HepG2 (cell line): ENCODE results near the gene AGXT. TPM values are rescaled to one million over a fixed set of nuclear protein-coding genes. Genes with fewer than 3 reads are reported as not detected.

Experiments
- ATAC-seq: fragments of 200-7000 bp; cut with Tn5 transposase; 3 replicates; pipeline ENCODE4 v1.9.1; 2020; ENCODE audit warnings: mild to moderate bottlenecking, moderate library complexity
- BruUV-seq: library from RNA; stranded (reverse); fragments of 400-500 nt; replicated peaks from 2 replicates; lab custom pipeline; 2021; lab: Mats Ljungman, UMichigan
- CTCF ChIA-PET: fragments of 300-600 bp; formaldehyde crosslinking; extraction: SDS; loops from one replicate; lab custom pipeline; 2021; ENCODE audit warnings: low total read pairs, inconsistent platforms, low intra/inter-chr PET ratio; lab: Yijun Ruan, JAX
- POLR2A ChIA-PET: fragments of 350-600 bp; sonication (Branson Sonifier 250); formaldehyde crosslinking; loops from one replicate; lab custom pipeline; 2020; ENCODE audit warnings: antibody characterized with exemption, inconsistent platforms; lab: Yijun Ruan, JAX
- DNase-seq: peaks from one replicate; pipeline ENCODE4 v3.0.0-alpha.2; 2015; ENCODE audit warnings: low spot score
- FAIRE-seq: peaks from 3 replicates; lab custom pipeline; 2011; peaks lifted over from hg19 to GRCh38; lab: Jason Lieb, UNC
- H2AFZ ChIP-seq: one replicate; pipeline ENCODE4 v1.6.1; 2011; ENCODE audit warnings: low read length, inconsistent platforms
- H3K27ac ChIP-seq: fragments of 300-600 bp; 3 replicates; pipeline ENCODE4 v1.8.0; 2011; ENCODE audit warnings: mixed run types, mild to moderate bottlenecking, mixed read lengths, low read length, inconsistent platforms; ENCODE audit not compliant: insufficient read depth; ENCODE audit errors: extremely low read length
- H3K27me3 ChIP-seq, 2 experiments: fragments of 200-600 bp in 1 of 2; 2 replicates in 1 of 2; 3 replicates in 1 of 2; pipeline versions ENCODE4 v1.6.0 to v1.8.0; 2011; ENCODE audit warnings: low read length in 2 of 2, mild to moderate bottlenecking in 2 of 2, moderate library complexity in 2 of 2, inconsistent platforms in 1 of 2; ENCODE audit not compliant: insufficient read depth in 2 of 2, control insufficient read depth in 1 of 2
- H3K36me3 ChIP-seq, 2 experiments: fragments of 200-600 bp in 1 of 2; replicated peaks in 1 of 2; 2 replicates in 1 of 2; 3 replicates in 1 of 2; pipeline versions ENCODE4 v1.5.1 to v1.8.0; 2011; ENCODE audit warnings: low read length in 2 of 2, inconsistent platforms in 1 of 2; ENCODE audit not compliant: insufficient read depth in 2 of 2, control insufficient read depth in 1 of 2
- H3K4me1 ChIP-seq: 2 replicates; pipeline ENCODE4 v1.5.1; 2012; ENCODE audit warnings: low read length, inconsistent platforms; ENCODE audit not compliant: insufficient read depth
- H3K4me2 ChIP-seq: 2 replicates; pipeline ENCODE4 v1.6.0; 2011; ENCODE audit warnings: low read depth, low read length, inconsistent platforms
- H3K4me3 ChIP-seq, 3 experiments: fragments of 200-600 bp in 1 of 3; sonication (generic), shearing (Covaris generic) in 1 of 3; replicated peaks in 1 of 3; 2 replicates each; pipeline ENCODE4 v1.5.1; 2011 to 2016; ENCODE audit warnings: low read length in 3 of 3, inconsistent platforms in 2 of 3, low read depth in 2 of 3, mild to moderate bottlenecking in 2 of 3, control low read depth in 1 of 3, mixed read lengths in 1 of 3; ENCODE audit not compliant: insufficient read depth in 1 of 3
- H3K79me2 ChIP-seq: one replicate; pipeline ENCODE4 v1.6.1; 2011; ENCODE audit warnings: low read length, inconsistent platforms; ENCODE audit not compliant: insufficient read depth
- H3K9ac ChIP-seq: 2 replicates; pipeline ENCODE4 v1.6.0; 2011; ENCODE audit warnings: mild to moderate bottlenecking, low read depth, low read length, inconsistent platforms; ENCODE audit not compliant: insufficient read depth
- H3K9me3 ChIP-seq: 2 replicates; pipeline ENCODE4 v1.5.1; 2012; ENCODE audit warnings: mild to moderate bottlenecking, low read length
- H4K20me1 ChIP-seq: 2 replicates; pipeline ENCODE4 v1.6.0; 2011; ENCODE audit warnings: inconsistent platforms, mild to moderate bottlenecking, low read length, moderate library complexity; ENCODE audit not compliant: insufficient read depth
- HNRNPL ChIP-seq: fragments of 200-400 bp; formaldehyde crosslinking; IDR thresholded peaks from 2 replicates; pipeline ENCODE4 v1.6.1; 2017; ENCODE audit warnings: mild to moderate bottlenecking, low read depth, low read length
- TCF12 ChIP-seq, 2 experiments: fragments of 450-650 bp in 1 of 2; sonication (generic) in 1 of 2; formaldehyde crosslinking in 1 of 2; IDR thresholded peaks; 2 replicates each; pipeline versions ENCODE4 v1.6.1 to v1.8.0; 2017 to 2022; ENCODE audit warnings: antibody characterized with exemption in 1 of 2, mild to moderate bottlenecking in 1 of 2, missing genetic modification reagents in 1 of 2, moderate library complexity in 1 of 2
- YY1 ChIP-seq: IDR thresholded peaks from 2 replicates; pipeline ENCODE4 v1.6.1; 2011; ENCODE audit warnings: low read length, low read depth, moderate library complexity, mild to moderate bottlenecking; ENCODE audit not compliant: insufficient read depth, insufficient replicate concordance
- ZNF781 ChIP-seq: sonication (generic); formaldehyde crosslinking; IDR thresholded peaks from 2 replicates; pipeline ENCODE4 v1.5.1; 2020; ENCODE audit warnings: borderline replicate concordance, mild to moderate bottlenecking, missing genetic modification reagents; ENCODE audit errors: not compliant biosample characterization
- WGBS: methylation state at CpG from one replicate; pipeline ENCODE4 v1.1.6; 2017; ENCODE audit warnings: low lambda C conversion rate; 5-methylcytosine and 5-hydroxymethylcytosine counted together
- in situ Hi-C: cut with HindIII; loops from 2 replicates; pipeline ENCODE4 v1.10.0; 2017; ENCODE audit warnings: low pct_unique_long_range_greater_than_20kb; ENCODE audit not compliant: extremely low pct_ligation_motif_present
- intact Hi-C: fragments of 100-400 bp; cut with micrococcal nuclease; formaldehyde crosslinking; loops from one replicate; pipeline ENCODE4 v1.10.0; 2022; ENCODE audit not compliant: unreplicated experiment
- polyA plus RNA-seq, 8 experiments: library from polyadenylated mRNA; depleted of rRNA in 3 of 8; stranded (reverse) in 7 of 8; unstranded in 1 of 8; fragments of >200 nt; fragmentation: Illumina TruSeq in 4 of 8; extraction: Trizol in 4 of 8; gene quantifications; 2 replicates each; pipeline versions ENCODE4 v1.2.1 to v1.2.3, GENCODE V29; 2011 to 2016; ENCODE audit warnings: low read depth in 4 of 8, missing spikeins in 1 of 8, mixed read lengths in 1 of 8; ENCODE audit not compliant: insufficient read depth in 1 of 8
- total RNA-seq, 5 experiments: library from RNA; depleted of rRNA; stranded (reverse); fragments of >200 nt; fragmentation: Illumina TruSeq; extraction: Trizol; gene quantifications; 2 replicates each; pipeline ENCODE4 v1.2.3, GENCODE V29; 2016; ENCODE audit warnings: low read depth in 1 of 5
- TF ChIP-seq, protein P1 (sequence below): sonication (generic); formaldehyde crosslinking; IDR thresholded peaks from 2 replicates; pipeline ENCODE4 v1.8.0; 2022; ENCODE audit warnings: mild to moderate bottlenecking, missing genetic modification reagents
- TF ChIP-seq, protein P2 (sequence below): sonication (generic); formaldehyde crosslinking; IDR thresholded peaks from 2 replicates; pipeline ENCODE4 v1.4.0; 2020; ENCODE audit warnings: mild to moderate bottlenecking, missing genetic modification reagents
- TF ChIP-seq, protein P3 (sequence below): IDR thresholded peaks from 2 replicates; pipeline ENCODE4 v1.6.1; 2016; ENCODE audit warnings: missing genetic modification reagents, missing compliant biosample characterization
- TF ChIP-seq, protein P4 (sequence below): sonication (generic); formaldehyde crosslinking; conservative IDR thresholded peaks from 2 replicates; pipeline ENCODE4 v1.4.0; 2020; ENCODE audit warnings: mild to moderate bottlenecking, missing genetic modification reagents, moderate library complexity

The AGXT gene
- total and polyA plus RNA-seq, 2 of the 13 experiments (the other 11 are each of a cell fraction or from before 2014, with no cell fraction given), result 41.9 to 96.1 TPM

DNA sequence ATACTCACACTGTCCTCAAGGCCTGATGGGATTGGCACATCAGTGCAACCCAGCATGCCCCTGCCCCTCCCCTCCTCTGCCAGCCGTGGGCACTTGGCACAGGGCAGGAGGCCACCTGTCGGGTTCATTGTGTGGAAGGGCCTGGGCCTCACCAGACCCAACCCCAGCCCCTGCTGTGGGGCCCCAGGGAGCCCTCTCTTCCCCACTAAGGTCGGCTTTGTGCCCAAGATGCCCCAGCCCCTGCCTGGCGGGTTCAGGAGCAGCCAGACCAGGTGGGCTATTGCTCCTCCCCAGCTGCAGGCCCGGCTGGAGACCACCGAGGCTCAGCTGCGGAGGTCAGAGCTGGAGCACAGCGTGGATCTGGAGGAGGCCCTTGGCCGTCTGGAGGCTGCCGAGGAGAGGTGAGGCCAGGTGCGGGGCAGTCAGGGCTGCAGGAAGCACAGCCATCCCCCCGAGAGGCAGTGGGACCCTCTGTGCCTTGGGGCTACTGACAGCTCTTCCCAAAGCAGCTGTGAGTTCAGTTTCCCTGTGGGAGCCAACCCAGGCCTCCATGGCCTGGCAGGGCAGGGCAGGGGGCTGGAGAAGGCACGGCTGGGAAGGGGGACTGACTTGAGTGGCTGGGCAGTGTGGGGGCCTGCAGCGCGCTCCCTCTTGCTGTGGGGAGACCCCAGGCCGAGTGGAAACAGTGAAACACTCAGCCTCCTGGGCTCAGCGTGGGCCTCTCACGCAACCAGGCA, 53.8 kb downstream of the AGXT start:
- TF ChIP-seq, protein P1, sequence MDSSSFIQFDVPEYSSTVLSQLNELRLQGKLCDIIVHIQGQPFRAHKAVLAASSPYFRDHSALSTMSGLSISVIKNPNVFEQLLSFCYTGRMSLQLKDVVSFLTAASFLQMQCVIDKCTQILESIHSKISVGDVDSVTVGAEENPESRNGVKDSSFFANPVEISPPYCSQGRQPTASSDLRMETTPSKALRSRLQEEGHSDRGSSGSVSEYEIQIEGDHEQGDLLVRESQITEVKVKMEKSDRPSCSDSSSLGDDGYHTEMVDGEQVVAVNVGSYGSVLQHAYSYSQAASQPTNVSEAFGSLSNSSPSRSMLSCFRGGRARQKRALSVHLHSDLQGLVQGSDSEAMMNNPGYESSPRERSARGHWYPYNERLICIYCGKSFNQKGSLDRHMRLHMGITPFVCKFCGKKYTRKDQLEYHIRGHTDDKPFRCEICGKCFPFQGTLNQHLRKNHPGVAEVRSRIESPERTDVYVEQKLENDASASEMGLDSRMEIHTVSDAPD, result no peak
- no peak for TF ChIP-seq YY1
- TF ChIP-seq HNRNPL, result peak; percentile 74; the same call in 1 of the 2 replicates
- no peak for TF ChIP-seq ZNF781 (CRISPR knock-in tag)
- TF ChIP-seq, protein P2, sequence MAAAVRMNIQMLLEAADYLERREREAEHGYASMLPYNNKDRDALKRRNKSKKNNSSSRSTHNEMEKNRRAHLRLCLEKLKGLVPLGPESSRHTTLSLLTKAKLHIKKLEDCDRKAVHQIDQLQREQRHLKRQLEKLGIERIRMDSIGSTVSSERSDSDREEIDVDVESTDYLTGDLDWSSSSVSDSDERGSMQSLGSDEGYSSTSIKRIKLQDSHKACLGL (CRISPR knock-in tag), result 0 out of 2 replicates have a peak, but pooled peaks have one; percentile 32
- TF ChIP-seq TCF12 (IDR thresholded peaks at IDR 0.05), result no peak
- TF ChIP-seq TCF12 (CRISPR knock-in tag; IDR thresholded peaks at IDR 0.05), result no peak
- TF ChIP-seq, protein P3, sequence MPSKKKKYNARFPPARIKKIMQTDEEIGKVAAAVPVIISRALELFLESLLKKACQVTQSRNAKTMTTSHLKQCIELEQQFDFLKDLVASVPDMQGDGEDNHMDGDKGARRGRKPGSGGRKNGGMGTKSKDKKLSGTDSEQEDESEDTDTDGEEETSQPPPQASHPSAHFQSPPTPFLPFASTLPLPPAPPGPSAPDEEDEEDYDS, result no peak
- TF ChIP-seq, protein P4, sequence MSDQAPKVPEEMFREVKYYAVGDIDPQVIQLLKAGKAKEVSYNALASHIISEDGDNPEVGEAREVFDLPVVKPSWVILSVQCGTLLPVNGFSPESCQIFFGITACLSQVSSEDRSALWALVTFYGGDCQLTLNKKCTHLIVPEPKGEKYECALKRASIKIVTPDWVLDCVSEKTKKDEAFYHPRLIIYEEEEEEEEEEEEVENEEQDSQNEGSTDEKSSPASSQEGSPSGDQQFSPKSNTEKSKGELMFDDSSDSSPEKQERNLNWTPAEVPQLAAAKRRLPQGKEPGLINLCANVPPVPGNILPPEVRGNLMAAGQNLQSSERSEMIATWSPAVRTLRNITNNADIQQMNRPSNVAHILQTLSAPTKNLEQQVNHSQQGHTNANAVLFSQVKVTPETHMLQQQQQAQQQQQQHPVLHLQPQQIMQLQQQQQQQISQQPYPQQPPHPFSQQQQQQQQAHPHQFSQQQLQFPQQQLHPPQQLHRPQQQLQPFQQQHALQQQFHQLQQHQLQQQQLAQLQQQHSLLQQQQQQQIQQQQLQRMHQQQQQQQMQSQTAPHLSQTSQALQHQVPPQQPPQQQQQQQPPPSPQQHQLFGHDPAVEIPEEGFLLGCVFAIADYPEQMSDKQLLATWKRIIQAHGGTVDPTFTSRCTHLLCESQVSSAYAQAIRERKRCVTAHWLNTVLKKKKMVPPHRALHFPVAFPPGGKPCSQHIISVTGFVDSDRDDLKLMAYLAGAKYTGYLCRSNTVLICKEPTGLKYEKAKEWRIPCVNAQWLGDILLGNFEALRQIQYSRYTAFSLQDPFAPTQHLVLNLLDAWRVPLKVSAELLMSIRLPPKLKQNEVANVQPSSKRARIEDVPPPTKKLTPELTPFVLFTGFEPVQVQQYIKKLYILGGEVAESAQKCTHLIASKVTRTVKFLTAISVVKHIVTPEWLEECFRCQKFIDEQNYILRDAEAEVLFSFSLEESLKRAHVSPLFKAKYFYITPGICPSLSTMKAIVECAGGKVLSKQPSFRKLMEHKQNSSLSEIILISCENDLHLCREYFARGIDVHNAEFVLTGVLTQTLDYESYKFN (CRISPR knock-in tag), result no peak
- ChIA-PET CTCF (no interaction called here), POLR2A (no interaction called here)
- H3K27me3 ChIP-seq, result peaks cover 16 to 73% of the 10 kb centered on the region in 2 experiments; a peak in 4 of 5 replicates
- H3K4me1 ChIP-seq, result peaks cover 13% of the 10 kb centered on the region
- intact Hi-C loops, result no loop called here
- no peaks in the 10 kb centered on the region for H3K36me3 ChIP-seq
- no peak overlapping the region for H3K27ac ChIP-seq
- H2AFZ ChIP-seq, result no peak overlapping the region
- ATAC-seq (no peak), FAIRE-seq (no peak), DNase-seq (no peak)
- no peaks in the 10 kb centered on the region for H3K9me3 ChIP-seq
- no peak overlapping the region for H3K4me3 ChIP-seq
- WGBS, result no CpG with 5 or more reads among the region's 18 CpGs
- H3K79me2 ChIP-seq, result no peaks in the 10 kb centered on the region
- no TSS peak for BruUV-seq
- H4K20me1 ChIP-seq, result no peaks in the 10 kb centered on the region
- in situ Hi-C loops, result no loop called here
- H3K9ac ChIP-seq, result no peak overlapping the region
- no peak overlapping the region for H3K4me2 ChIP-seq
